K562 (cell line): ENCODE data around the gene ZBTB22. TPM values are rescaled to one million over a fixed set of nuclear protein-coding genes. Genes with fewer than 3 reads are reported as not detected.

Experiments
- CGGBP1 ChIP-seq: fragments of 250-450 bp; sonication (Bioruptor Pico); IDR thresholded peaks from 2 replicates; pipeline ENCODE4 v1.9.0; 2021; ENCODE audit warnings: mild to moderate bottlenecking
- FOXJ3 ChIP-seq: sonication (generic); formaldehyde crosslinking; IDR thresholded peaks from 2 replicates; pipeline ENCODE4 v1.4.0; 2020; ENCODE audit warnings: mild to moderate bottlenecking, missing genetic modification reagents
- KDM4B ChIP-seq, 2 experiments: fragments of 450-650 bp in 1 of 2; sonication (generic) in 1 of 2; IDR thresholded peaks; 2 replicates each; pipeline ENCODE4 v1.6.1; 2016 to 2017; ENCODE audit warnings: borderline replicate concordance in 2 of 2, antibody characterized with exemption in 1 of 2, low read depth in 1 of 2, mild to moderate bottlenecking in 1 of 2
- PHF21A ChIP-seq: fragments of 450-650 bp; IDR thresholded peaks from 2 replicates; pipeline ENCODE4 v1.6.1; 2017; ENCODE audit warnings: low read depth, borderline replicate concordance
- ZHX1 ChIP-seq: fragments of 150-350 bp; conservative IDR thresholded peaks from 2 replicates; pipeline ENCODE4 v1.6.1; 2014; ENCODE audit warnings: low read length
- ZNF318 ChIP-seq, 2 experiments: fragments of 450-650 bp; IDR thresholded peaks; 2 replicates each; pipeline ENCODE4 v1.6.1; 2016; ENCODE audit warnings: mild to moderate bottlenecking in 2 of 2, borderline replicate concordance in 1 of 2, low read depth in 1 of 2, moderate library complexity in 1 of 2
- polyA plus RNA-seq, 8 experiments: library from polyadenylated mRNA; depleted of rRNA in 4 of 8; stranded (reverse) in 5 of 8; unstranded in 3 of 8; fragments of >200 nt; fragmentation: Nextera tagmentation in 2 of 8; fragmentation: Illumina TruSeq in 1 of 8; extraction: Ambion mirVana in 2 of 8; extraction: Trizol in 1 of 8; gene quantifications; 2 replicates each; pipeline versions ENCODE4 v1.2.1 to v1.2.3, GENCODE V29; 2011 to 2014; ENCODE audit warnings: inconsistent platforms in 1 of 8, missing spikeins in 1 of 8
- total RNA-seq, 7 experiments: library from RNA; depleted of rRNA in 6 of 7; stranded (reverse); fragments of >200 nt in 6 of 7; fragmentation: Illumina TruSeq in 2 of 7; extraction: Trizol in 2 of 7; gene quantifications; 2 replicates each; pipeline versions ENCODE4 v1.2.1 to v1.2.3, GENCODE V29; 2011 to 2021; ENCODE audit warnings: low replicate concordance in 1 of 7

Gene ZBTB22
- total and polyA plus RNA-seq, 9 of the 15 experiments (the other 6 are each of a cell fraction or from before 2014, with no cell fraction given) = 0.21 to 11.9 (median 7.1) TPM

GRCh38 chr6:33344701-33345697 lies 27.5 kb upstream of the ZBTB22 start (continued):
- TF ChIP-seq ZHX1 (no peak), CGGBP1 (CRISPR knock-in tag) (no peak), PHF21A (peak; percentile 77; the same call in 1 of the 2 replicates), FOXJ3 (CRISPR knock-in tag) (no peak), KDM4B (IDR thresholded peaks at IDR 0.05; ENCODE audit: borderline replicate concordance in 2 of 2, low read depth in 1 of 2) (0 out of 4 replicates have a peak, but pooled peaks of 1 of the 2 experiments have one; percentile 37), ZNF318 (IDR thresholded peaks at IDR 0.05; ENCODE audit: borderline replicate concordance in 1 of 2, low read depth in 1 of 2) (no peak)
